Measurements from ENCODE around the gene ADAMTSL4. TPM values are rescaled to one million over a fixed set of nuclear protein-coding genes. Genes with fewer than 3 reads are reported as not detected.

The ADAMTSL4 gene
- total RNA-seq, 1 donor from 2014 or later, result 6.7 TPM

DNA sequence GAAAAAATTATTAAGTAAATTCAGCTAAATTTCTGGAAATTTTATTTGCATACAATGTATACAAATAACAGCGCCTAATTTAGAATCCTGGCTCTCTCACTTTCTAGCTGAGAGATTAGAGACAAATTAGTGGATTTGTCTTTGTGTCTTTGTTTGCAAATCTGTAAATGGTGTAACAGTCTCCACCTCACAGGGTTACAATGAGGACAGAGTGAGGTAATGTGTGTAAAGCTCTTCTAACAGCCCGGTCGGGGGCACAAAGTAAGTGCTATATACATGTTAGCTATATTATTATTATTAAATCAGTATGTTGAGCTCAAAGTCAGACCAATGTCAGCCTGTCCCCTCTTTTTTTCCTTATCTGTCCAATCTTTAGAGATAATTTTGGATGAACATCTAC is 5.0 kb upstream of the ADAMTSL4 start:
- no peaks in the 10 kb centered on the region for H3K4me1 Mint-ChIP-seq (ENCODE audit: low read depth, unreplicated experiment)
- no peak overlapping the region for H3K4me3 ChIP-seq (ENCODE audit: insufficient read depth, low read depth, low read length)
- no peaks in the 10 kb centered on the region for H3K9me3 Mint-ChIP-seq (ENCODE audit: unreplicated experiment)
- no peak overlapping the region for H2AFZ ChIP-seq (ENCODE audit: low read depth, low read length)
- no peaks in the 10 kb centered on the region for H3K36me3 Mint-ChIP-seq (ENCODE audit: low read depth, unreplicated experiment)
- H3K27me3 ChIP-seq (ENCODE audit: insufficient read depth, low read length), result no peaks in the 10 kb centered on the region
- no peak overlapping the region for H3K4me2 ChIP-seq (ENCODE audit: low read length)
- no peak overlapping the region for H3K27ac Mint-ChIP-seq (ENCODE audit: unreplicated experiment)
- FAIRE-seq (no peak), DNase-seq (ENCODE audit: low read depth) (no peak)
- no peaks in the 10 kb centered on the region for H3K27me3 Mint-ChIP-seq (ENCODE audit: low read depth, unreplicated experiment)
- no peaks in the 10 kb centered on the region for H3K36me3 ChIP-seq (ENCODE audit: insufficient read depth, low read length)
- no peaks in the 10 kb centered on the region for H4K20me1 ChIP-seq (ENCODE audit: insufficient read depth, low read length)
- H3K4me1 ChIP-seq (ENCODE audit: insufficient read depth, low read length), result no peaks in the 10 kb centered on the region
- no peak overlapping the region for H3K9ac ChIP-seq (ENCODE audit: low read length)
- TF ChIP-seq EZH2 (IDR thresholded peaks at IDR 0.05; ENCODE audit: insufficient read depth, low read length), result no peak
- TF ChIP-seq CTCF (IDR thresholded peaks at IDR 0.05; ENCODE audit: insufficient read depth, low read depth, low read length), result no peak
- H3K27ac ChIP-seq (ENCODE audit: low read depth, low read length), result no peak overlapping the region
- H3K9me3 ChIP-seq (ENCODE audit: insufficient read depth, low read depth, low read length), result no peaks in the 10 kb centered on the region
- H3K4me3 Mint-ChIP-seq (ENCODE audit: unreplicated experiment), result no peak overlapping the region
- no peaks in the 10 kb centered on the region for H3K79me2 ChIP-seq (ENCODE audit: insufficient read depth, low read length)

- H3K27me3 Mint-ChIP-seq (ENCODE audit: low read depth, unreplicated experiment), result no peaks in the 10 kb centered on the region
Measured at GRCh38 chr1:150545486-150546032, 3.6 kb upstream of the ADAMTSL4 start.

More at GRCh38 chr1:150545486-150546032, 3.6 kb upstream of the ADAMTSL4 start:
- TF ChIP-seq EZH2 (IDR thresholded peaks at IDR 0.05; ENCODE audit: insufficient read depth, low read length) (no peak), CTCF (IDR thresholded peaks at IDR 0.05; ENCODE audit: insufficient read depth, low read depth, low read length) (no peak)
- Mint-ChIP-seq H3K4me1 (ENCODE audit: low read depth, unreplicated experiment) (peaks cover 3% of the 10 kb centered on the region), H3K4me3 (ENCODE audit: unreplicated experiment) (peak overlapping the region; percentile 42), H3K27ac (ENCODE audit: unreplicated experiment) (no peak overlapping the region), H3K36me3 (ENCODE audit: low read depth, unreplicated experiment) (no peaks in the 10 kb centered on the region), H3K9me3 (ENCODE audit: unreplicated experiment) (no peaks in the 10 kb centered on the region)
- Histone ChIP-seq H3K27ac (ENCODE audit: low read depth, low read length) (no peak overlapping the region), H3K4me3 (ENCODE audit: insufficient read depth, low read depth, low read length) (no peak overlapping the region), H3K79me2 (ENCODE audit: insufficient read depth, low read length) (no peaks in the 10 kb centered on the region), H3K9me3 (ENCODE audit: insufficient read depth, low read depth, low read length) (no peaks in the 10 kb centered on the region), H3K4me2 (ENCODE audit: low read length) (no peak overlapping the region), H4K20me1 (ENCODE audit: insufficient read depth, low read length) (no peaks in the 10 kb centered on the region), H3K36me3 (ENCODE audit: insufficient read depth, low read length) (no peaks in the 10 kb centered on the region), H3K9ac (ENCODE audit: low read length) (no peak overlapping the region), H2AFZ (ENCODE audit: low read depth, low read length) (no peak overlapping the region), H3K27me3 (ENCODE audit: insufficient read depth, low read length) (no peaks in the 10 kb centered on the region), H3K4me1 (ENCODE audit: insufficient read depth, low read length) (peaks cover 4% of the 10 kb centered on the region)
- FAIRE-seq (no peak), DNase-seq (ENCODE audit: low read depth) (no peak)

All from astrocyte (in vitro differentiated cells and primary cell).